GM12878 (cell line): ENCODE results near the gene E2F7. TPM values are rescaled to one million over a fixed set of nuclear protein-coding genes. Genes with fewer than 3 reads are reported as not detected.

ENCODE experiments used
- ATAC-seq: fragments of 200-7000 bp; cut with Tn5 transposase; 3 replicates; pipeline ENCODE4 v1.9.1; 2020; ENCODE audit warnings: mild to moderate bottlenecking, moderate library complexity
- BruUV-seq: library from RNA; stranded (reverse); fragments of 400-500 nt; replicated peaks from 2 replicates; lab custom pipeline; 2021; lab: Mats Ljungman, UMichigan
- CTCF ChIA-PET: fragments of 300-600 bp; sonication (Branson Sonifier 250); formaldehyde crosslinking; extraction: SDS; loops from one replicate; lab custom pipeline; 2021; ENCODE audit warnings: inconsistent platforms; lab: Yijun Ruan, JAX
- POLR2A ChIA-PET: fragments of 350-600 bp; formaldehyde crosslinking; extraction: SDS; loops from one replicate; lab custom pipeline; 2021; ENCODE audit warnings: inconsistent platforms; lab: Charles Lee
- RAD21 ChIA-PET: fragments of 300-600 bp; sonication (Branson Sonifier 250); formaldehyde crosslinking; loops from one replicate; lab custom pipeline; 2023; ENCODE audit warnings: antibody characterized with exemption; ENCODE audit not compliant: unreplicated experiment; lab: Charles Lee
- SMC1A ChIA-PET: fragments of 300-600 bp; sonication (Branson Sonifier 250); formaldehyde crosslinking; loops from one replicate; lab custom pipeline; 2023; ENCODE audit not compliant: unreplicated experiment, uncharacterized antibody; lab: Charles Lee
- DNase-seq: peaks from one replicate; pipeline ENCODE4 v3.0.0-alpha.2; 2011; ENCODE audit warnings: low read depth, low spot score
- FAIRE-seq: peaks from 3 replicates; lab custom pipeline; 2011; peaks lifted over from hg19 to GRCh38; lab: Jason Lieb, UNC
- H2AFZ ChIP-seq: 2 replicates; pipeline ENCODE4 v1.6.0; 2011; ENCODE audit warnings: low read depth, low read length, control low read depth; ENCODE audit not compliant: control insufficient read depth
- H3K27ac ChIP-seq: 2 replicates; pipeline ENCODE4 v1.5.1; 2011; ENCODE audit warnings: control low read depth; ENCODE audit not compliant: control insufficient read depth, insufficient read depth
- H3K27me3 ChIP-seq, 2 experiments: replicated peaks in 1 of 2; 2 replicates each; pipeline versions ENCODE4 v1.6.0 to v1.6.1; 2011; ENCODE audit warnings: low read length in 1 of 2; ENCODE audit not compliant: control insufficient read depth in 2 of 2, insufficient read depth in 2 of 2
- H3K36me3 ChIP-seq, 2 experiments: 2 replicates each; pipeline ENCODE4 v1.5.1; 2011; ENCODE audit warnings: low read length in 1 of 2; ENCODE audit not compliant: control insufficient read depth in 2 of 2, insufficient read depth in 2 of 2
- H3K4me1 ChIP-seq: 2 replicates; pipeline ENCODE4 v1.6.1; 2011; ENCODE audit warnings: mild to moderate bottlenecking, low read length, moderate library complexity, mixed read lengths; ENCODE audit not compliant: control insufficient read depth, insufficient read depth
- H3K4me2 ChIP-seq: 2 replicates; pipeline ENCODE4 v1.6.0; 2011; ENCODE audit warnings: control low read depth; ENCODE audit not compliant: control insufficient read depth, insufficient read depth
- H3K4me3 ChIP-seq: fragments of 200-600 bp; sonication (generic); 2 replicates; pipeline ENCODE4 v1.5.1; 2016
- H3K79me2 ChIP-seq: 2 replicates; pipeline ENCODE4 v1.6.0; 2011; ENCODE audit warnings: low read length; ENCODE audit not compliant: control insufficient read depth, insufficient read depth
- H3K9ac ChIP-seq: 2 replicates; pipeline ENCODE4 v1.8.0; 2011; ENCODE audit warnings: low read length, control low read depth, mixed read lengths; ENCODE audit not compliant: control insufficient read depth, insufficient read depth
- H3K9me3 ChIP-seq: replicated peaks from 3 replicates; pipeline ENCODE4 v1.5.1; 2011; ENCODE audit warnings: mild to moderate bottlenecking, low read length; ENCODE audit not compliant: control insufficient read depth, insufficient read depth
- H4K20me1 ChIP-seq: 2 replicates; pipeline ENCODE4 v1.6.0; 2011; ENCODE audit not compliant: control insufficient read depth, insufficient read depth
- CHD2 ChIP-seq: IDR thresholded peaks from 2 replicates; pipeline ENCODE4 v1.6.1; 2011; ENCODE audit warnings: low read depth, low read length, improper control_type of control experiment, borderline replicate concordance
- KDM1A ChIP-seq: fragments of 200-600 bp; sonication (generic); IDR thresholded peaks from 2 replicates; pipeline ENCODE4 v1.6.1; 2016; ENCODE audit warnings: borderline replicate concordance
- MTA2 ChIP-seq: fragments of 450-650 bp; IDR thresholded peaks from 2 replicates; pipeline ENCODE4 v1.6.1; 2016; ENCODE audit warnings: low read depth, mild to moderate bottlenecking, moderate library complexity
- MXI1 ChIP-seq: fragments of 150-350 bp; IDR thresholded peaks from 2 replicates; pipeline ENCODE4 v1.6.1; 2011; ENCODE audit warnings: low read depth, mild to moderate bottlenecking, inconsistent platforms, low read length, improper control_type of control experiment
- RCOR1 ChIP-seq: conservative IDR thresholded peaks from 2 replicates; pipeline ENCODE4 v1.6.1; 2012; ENCODE audit warnings: low read depth, low read length, improper control_type of control experiment
- SMC3 ChIP-seq: IDR thresholded peaks from 2 replicates; pipeline ENCODE4 v1.6.1; 2011; ENCODE audit warnings: low read length, improper control_type of control experiment, borderline replicate concordance
- TCF12 ChIP-seq: IDR thresholded peaks from 2 replicates; pipeline ENCODE4 v1.6.1; 2011; ENCODE audit warnings: low read depth, mild to moderate bottlenecking, low read length
- YBX1 ChIP-seq: fragments of 450-650 bp; IDR thresholded peaks from 2 replicates; pipeline ENCODE4 v1.6.1; 2016; ENCODE audit warnings: antibody characterized with exemption
- WGBS: methylation state at CpG from one replicate; pipeline ENCODE4 v1.1.6; 2016; ENCODE audit warnings: low lambda C conversion rate; ENCODE audit not compliant: insufficient replicate concordance, insufficient coverage; ENCODE audit errors: missing lambda C conversion rate; 5-methylcytosine and 5-hydroxymethylcytosine counted together
- in situ Hi-C: fragments of 300-500 bp; cut with MboI; formaldehyde crosslinking; loops from 9 replicates; pipeline ENCODE4 v1.14.3; 2018; ENCODE audit warnings: mixed read lengths
- intact Hi-C: fragments of 100-400 bp; cut with micrococcal nuclease; formaldehyde crosslinking; loops from one replicate; pipeline ENCODE4 v1.14.2; 2022; ENCODE audit not compliant: unreplicated experiment
- polyA plus RNA-seq, 11 experiments: library from polyadenylated mRNA; depleted of rRNA in 4 of 11; unstranded in 6 of 11; stranded (reverse) in 5 of 11; fragments of >200 nt; fragmentation: Nextera tagmentation in 4 of 11; fragmentation: Illumina TruSeq in 1 of 11; extraction: Ambion mirVana in 4 of 11; extraction: Trizol in 1 of 11; gene quantifications; 1 replicate in 1 of 11; 2 replicates in 10 of 11; pipeline versions ENCODE4 v1.2.1 to v1.2.3, GENCODE V29; 2011 to 2016; ENCODE audit warnings: inconsistent platforms in 2 of 11, missing spikeins in 2 of 11, low read depth in 1 of 11
- total RNA-seq, 4 experiments: library from RNA; depleted of rRNA in 3 of 4; stranded (reverse); fragments of >200 nt in 3 of 4; fragmentation: Illumina TruSeq in 1 of 4; extraction: Trizol in 1 of 4; gene quantifications; 2 replicates each; pipeline versions ENCODE4 v1.2.1 to v1.2.3, GENCODE V29; 2013 to 2021
- TF ChIP-seq, protein P1 (sequence below): fragments of 450-650 bp; IDR thresholded peaks from 2 replicates; pipeline ENCODE4 v1.6.1; 2017; ENCODE audit warnings: mild to moderate bottlenecking, moderate library complexity
- TF ChIP-seq, protein P2 (sequence below): fragments of 450-650 bp; IDR thresholded peaks from 2 replicates; pipeline ENCODE4 v1.6.1; 2017; ENCODE audit warnings: borderline replicate concordance
- TF ChIP-seq, protein P3 (sequence below): fragments of 150-350 bp; IDR thresholded peaks from 2 replicates; pipeline ENCODE4 v1.6.1; 2016; ENCODE audit warnings: low read depth, low read length
- TF ChIP-seq, protein P4 (sequence below): fragments of 450-650 bp; IDR thresholded peaks from 2 replicates; pipeline ENCODE4 v1.6.1; 2018; ENCODE audit warnings: mild to moderate bottlenecking, low read depth, moderate library complexity; ENCODE audit not compliant: partially characterized antibody

E2F7 gene
- total and polyA plus RNA-seq, 10 of the 15 experiments (the other 5 are each of a cell fraction or from before 2014, with no cell fraction given): 5.6 to 32.1 (median 19.9) TPM

DNA sequence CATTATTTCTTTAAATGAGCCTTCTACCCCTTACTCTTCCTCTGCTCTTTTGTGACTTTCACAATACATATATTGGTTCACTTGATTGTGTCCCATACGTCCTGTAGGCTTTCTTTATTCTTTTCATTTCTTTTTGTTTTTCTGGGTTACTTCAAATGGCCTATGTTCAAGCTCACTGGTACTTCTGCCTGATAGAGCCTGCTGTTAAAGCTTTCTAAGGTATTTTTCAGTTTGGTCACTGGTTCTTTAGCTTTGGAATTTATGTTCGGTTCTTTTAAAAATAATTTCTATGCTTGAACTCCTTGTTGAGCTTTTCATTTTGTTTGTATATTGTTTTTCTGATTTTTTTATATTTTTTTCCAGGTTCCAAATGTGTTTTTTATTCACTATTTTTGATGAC lies 81.9 kb downstream of the E2F7 start (continued):
- TF ChIP-seq, protein P1, sequence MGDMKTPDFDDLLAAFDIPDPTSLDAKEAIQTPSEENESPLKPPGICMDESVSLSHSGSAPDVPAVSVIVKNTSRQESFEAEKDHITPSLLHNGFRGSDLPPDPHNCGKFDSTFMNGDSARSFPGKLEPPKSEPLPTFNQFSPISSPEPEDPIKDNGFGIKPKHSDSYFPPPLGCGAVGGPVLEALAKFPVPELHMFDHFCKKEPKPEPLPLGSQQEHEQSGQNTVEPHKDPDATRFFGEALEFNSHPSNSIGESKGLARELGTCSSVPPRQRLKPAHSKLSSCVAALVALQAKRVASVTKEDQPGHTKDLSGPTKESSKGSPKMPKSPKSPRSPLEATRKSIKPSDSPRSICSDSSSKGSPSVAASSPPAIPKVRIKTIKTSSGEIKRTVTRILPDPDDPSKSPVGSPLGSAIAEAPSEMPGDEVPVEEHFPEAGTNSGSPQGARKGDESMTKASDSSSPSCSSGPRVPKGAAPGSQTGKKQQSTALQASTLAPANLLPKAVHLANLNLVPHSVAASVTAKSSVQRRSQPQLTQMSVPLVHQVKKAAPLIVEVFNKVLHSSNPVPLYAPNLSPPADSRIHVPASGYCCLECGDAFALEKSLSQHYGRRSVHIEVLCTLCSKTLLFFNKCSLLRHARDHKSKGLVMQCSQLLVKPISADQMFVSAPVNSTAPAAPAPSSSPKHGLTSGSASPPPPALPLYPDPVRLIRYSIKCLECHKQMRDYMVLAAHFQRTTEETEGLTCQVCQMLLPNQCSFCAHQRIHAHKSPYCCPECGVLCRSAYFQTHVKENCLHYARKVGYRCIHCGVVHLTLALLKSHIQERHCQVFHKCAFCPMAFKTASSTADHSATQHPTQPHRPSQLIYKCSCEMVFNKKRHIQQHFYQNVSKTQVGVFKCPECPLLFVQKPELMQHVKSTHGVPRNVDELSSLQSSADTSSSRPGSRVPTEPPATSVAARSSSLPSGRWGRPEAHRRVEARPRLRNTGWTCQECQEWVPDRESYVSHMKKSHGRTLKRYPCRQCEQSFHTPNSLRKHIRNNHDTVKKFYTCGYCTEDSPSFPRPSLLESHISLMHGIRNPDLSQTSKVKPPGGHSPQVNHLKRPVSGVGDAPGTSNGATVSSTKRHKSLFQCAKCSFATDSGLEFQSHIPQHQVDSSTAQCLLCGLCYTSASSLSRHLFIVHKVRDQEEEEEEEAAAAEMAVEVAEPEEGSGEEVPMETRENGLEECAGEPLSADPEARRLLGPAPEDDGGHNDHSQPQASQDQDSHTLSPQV: no peak
- TF ChIP-seq MXI1: no peak

DNA sequence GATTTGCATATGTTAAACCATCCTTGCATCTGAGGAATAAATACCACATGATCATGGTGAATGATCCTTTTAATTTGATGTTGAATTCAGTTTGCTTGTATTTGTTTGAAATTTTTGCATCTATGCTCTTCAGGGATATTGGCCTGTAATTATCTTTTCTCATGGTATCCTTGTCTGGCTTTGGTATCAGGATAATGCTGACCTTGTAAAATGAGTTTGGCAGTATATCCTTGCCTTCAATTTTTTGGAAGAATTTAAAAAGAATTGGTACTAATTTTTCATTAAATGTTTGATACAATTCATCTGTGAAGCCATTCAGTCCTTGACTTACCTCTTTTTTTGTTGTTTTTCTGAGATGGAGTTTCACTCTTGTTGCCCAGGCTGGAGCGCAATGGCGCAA lies 85.2 kb downstream of the E2F7 start:
- FAIRE-seq (no peak), ATAC-seq (no peak), DNase-seq (no peak)
- H2AFZ ChIP-seq: no peak overlapping the region
- 95% methylated on average over 2 of the region's 2 CpGs for WGBS
- no peaks in the 10 kb centered on the region for H3K79me2 ChIP-seq
- in situ Hi-C loops: no loop called here
- ChIA-PET CTCF (no interaction called here), SMC1A (no interaction called here), POLR2A (no interaction called here), RAD21 (no interaction called here)
- no peaks in the 10 kb centered on the region for H3K27me3 ChIP-seq
- no peak overlapping the region for H3K4me3 ChIP-seq
- intact Hi-C loops: no loop called here
- H3K9me3 ChIP-seq: no peaks in the 10 kb centered on the region; the same call in 1 of the 3 replicates
- H4K20me1 ChIP-seq: no peaks in the 10 kb centered on the region
- no peak overlapping the region for H3K9ac ChIP-seq
- H3K36me3 ChIP-seq: no peaks in the 10 kb centered on the region
- no peak overlapping the region for H3K4me2 ChIP-seq
- no peak overlapping the region for H3K27ac ChIP-seq
- H3K4me1 ChIP-seq: no peaks in the 10 kb centered on the region
- BruUV-seq: no TSS peak
- TF ChIP-seq, protein P2, sequence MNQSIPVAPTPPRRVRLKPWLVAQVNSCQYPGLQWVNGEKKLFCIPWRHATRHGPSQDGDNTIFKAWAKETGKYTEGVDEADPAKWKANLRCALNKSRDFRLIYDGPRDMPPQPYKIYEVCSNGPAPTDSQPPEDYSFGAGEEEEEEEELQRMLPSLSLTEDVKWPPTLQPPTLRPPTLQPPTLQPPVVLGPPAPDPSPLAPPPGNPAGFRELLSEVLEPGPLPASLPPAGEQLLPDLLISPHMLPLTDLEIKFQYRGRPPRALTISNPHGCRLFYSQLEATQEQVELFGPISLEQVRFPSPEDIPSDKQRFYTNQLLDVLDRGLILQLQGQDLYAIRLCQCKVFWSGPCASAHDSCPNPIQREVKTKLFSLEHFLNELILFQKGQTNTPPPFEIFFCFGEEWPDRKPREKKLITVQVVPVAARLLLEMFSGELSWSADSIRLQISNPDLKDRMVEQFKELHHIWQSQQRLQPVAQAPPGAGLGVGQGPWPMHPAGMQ: no peak
- no peak for TF ChIP-seq CHD2
- TF ChIP-seq RCOR1: no peak
- TF ChIP-seq MTA2: no peak
- no peak for TF ChIP-seq TCF12
- TF ChIP-seq KDM1A: no peak
- no peak for TF ChIP-seq SMC3
- TF ChIP-seq YBX1: no peak
- TF ChIP-seq, protein P3, sequence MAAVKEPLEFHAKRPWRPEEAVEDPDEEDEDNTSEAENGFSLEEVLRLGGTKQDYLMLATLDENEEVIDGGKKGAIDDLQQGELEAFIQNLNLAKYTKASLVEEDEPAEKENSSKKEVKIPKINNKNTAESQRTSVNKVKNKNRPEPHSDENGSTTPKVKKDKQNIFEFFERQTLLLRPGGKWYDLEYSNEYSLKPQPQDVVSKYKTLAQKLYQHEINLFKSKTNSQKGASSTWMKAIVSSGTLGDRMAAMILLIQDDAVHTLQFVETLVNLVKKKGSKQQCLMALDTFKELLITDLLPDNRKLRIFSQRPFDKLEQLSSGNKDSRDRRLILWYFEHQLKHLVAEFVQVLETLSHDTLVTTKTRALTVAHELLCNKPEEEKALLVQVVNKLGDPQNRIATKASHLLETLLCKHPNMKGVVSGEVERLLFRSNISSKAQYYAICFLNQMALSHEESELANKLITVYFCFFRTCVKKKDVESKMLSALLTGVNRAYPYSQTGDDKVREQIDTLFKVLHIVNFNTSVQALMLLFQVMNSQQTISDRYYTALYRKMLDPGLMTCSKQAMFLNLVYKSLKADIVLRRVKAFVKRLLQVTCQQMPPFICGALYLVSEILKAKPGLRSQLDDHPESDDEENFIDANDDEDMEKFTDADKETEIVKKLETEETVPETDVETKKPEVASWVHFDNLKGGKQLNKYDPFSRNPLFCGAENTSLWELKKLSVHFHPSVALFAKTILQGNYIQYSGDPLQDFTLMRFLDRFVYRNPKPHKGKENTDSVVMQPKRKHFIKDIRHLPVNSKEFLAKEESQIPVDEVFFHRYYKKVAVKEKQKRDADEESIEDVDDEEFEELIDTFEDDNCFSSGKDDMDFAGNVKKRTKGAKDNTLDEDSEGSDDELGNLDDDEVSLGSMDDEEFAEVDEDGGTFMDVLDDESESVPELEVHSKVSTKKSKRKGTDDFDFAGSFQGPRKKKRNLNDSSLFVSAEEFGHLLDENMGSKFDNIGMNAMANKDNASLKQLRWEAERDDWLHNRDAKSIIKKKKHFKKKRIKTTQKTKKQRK: no peak
- TF ChIP-seq, protein P4, sequence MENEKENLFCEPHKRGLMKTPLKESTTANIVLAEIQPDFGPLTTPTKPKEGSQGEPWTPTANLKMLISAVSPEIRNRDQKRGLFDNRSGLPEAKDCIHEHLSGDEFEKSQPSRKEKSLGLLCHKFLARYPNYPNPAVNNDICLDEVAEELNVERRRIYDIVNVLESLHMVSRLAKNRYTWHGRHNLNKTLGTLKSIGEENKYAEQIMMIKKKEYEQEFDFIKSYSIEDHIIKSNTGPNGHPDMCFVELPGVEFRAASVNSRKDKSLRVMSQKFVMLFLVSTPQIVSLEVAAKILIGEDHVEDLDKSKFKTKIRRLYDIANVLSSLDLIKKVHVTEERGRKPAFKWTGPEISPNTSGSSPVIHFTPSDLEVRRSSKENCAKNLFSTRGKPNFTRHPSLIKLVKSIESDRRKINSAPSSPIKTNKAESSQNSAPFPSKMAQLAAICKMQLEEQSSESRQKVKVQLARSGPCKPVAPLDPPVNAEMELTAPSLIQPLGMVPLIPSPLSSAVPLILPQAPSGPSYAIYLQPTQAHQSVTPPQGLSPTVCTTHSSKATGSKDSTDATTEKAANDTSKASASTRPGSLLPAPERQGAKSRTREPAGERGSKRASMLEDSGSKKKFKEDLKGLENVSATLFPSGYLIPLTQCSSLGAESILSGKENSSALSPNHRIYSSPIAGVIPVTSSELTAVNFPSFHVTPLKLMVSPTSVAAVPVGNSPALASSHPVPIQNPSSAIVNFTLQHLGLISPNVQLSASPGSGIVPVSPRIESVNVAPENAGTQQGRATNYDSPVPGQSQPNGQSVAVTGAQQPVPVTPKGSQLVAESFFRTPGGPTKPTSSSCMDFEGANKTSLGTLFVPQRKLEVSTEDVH: no peak
